Measurements from ENCODE around the gene ANAPC16.

DNA sequence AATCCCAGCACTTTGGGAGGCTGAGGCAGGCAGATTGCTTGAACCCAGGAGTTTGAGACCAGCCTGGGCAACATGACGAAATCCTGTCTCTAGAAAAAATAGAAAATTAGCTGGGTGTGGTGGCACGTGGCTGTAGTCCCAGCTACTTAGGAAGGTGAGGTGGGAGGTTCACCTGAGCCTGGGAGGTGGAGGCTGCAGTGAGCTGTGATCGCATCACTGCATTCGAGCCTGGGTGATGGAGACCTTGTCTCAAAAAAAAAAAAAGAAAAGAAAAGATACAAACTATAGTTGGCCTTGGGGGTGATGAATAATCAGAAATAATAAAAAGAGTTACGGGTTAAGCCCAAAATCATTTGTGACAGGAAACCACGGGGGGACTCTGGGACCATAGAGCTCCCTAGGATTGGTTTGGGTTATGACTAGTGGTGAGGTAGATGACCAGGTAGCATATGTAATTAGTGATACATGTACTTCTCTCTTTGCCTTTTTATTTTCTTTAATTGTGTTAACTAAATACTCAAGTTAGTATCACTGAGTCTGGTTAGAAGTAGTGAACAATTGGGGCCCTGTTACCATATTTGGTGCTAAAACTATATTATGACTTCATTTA lies 10.7 kb downstream of the ANAPC16 start:
- TF ChIP-seq, protein P1, sequence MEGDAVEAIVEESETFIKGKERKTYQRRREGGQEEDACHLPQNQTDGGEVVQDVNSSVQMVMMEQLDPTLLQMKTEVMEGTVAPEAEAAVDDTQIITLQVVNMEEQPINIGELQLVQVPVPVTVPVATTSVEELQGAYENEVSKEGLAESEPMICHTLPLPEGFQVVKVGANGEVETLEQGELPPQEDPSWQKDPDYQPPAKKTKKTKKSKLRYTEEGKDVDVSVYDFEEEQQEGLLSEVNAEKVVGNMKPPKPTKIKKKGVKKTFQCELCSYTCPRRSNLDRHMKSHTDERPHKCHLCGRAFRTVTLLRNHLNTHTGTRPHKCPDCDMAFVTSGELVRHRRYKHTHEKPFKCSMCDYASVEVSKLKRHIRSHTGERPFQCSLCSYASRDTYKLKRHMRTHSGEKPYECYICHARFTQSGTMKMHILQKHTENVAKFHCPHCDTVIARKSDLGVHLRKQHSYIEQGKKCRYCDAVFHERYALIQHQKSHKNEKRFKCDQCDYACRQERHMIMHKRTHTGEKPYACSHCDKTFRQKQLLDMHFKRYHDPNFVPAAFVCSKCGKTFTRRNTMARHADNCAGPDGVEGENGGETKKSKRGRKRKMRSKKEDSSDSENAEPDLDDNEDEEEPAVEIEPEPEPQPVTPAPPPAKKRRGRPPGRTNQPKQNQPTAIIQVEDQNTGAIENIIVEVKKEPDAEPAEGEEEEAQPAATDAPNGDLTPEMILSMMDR (IDR thresholded peaks at IDR 0.05), result no peak
- no peak for TF ChIP-seq POLR2A (IDR thresholded peaks at IDR 0.05)
